H1 (cell line): ENCODE data around the gene NCK2. TPM values are rescaled to one million over a fixed set of nuclear protein-coding genes. Genes with fewer than 3 reads are reported as not detected.

Experiments
- EZH2 ChIP-seq: fragments of 200-600 bp; sonication (generic); IDR thresholded peaks from 2 replicates; pipeline ENCODE4 v1.7.1; 2012; ENCODE audit warnings: low read depth, mild to moderate bottlenecking, moderate library complexity, low read length, inconsistent platforms; ENCODE audit not compliant: severe bottlenecking
- FOSL1 ChIP-seq: IDR thresholded peaks from 2 replicates; pipeline ENCODE4 v1.6.1; 2011; ENCODE audit warnings: mild to moderate bottlenecking, low read depth, low read length, moderate library complexity; ENCODE audit not compliant: insufficient read depth
- GABPA ChIP-seq: IDR thresholded peaks from 2 replicates; pipeline ENCODE4 v1.6.1; 2011; ENCODE audit warnings: mild to moderate bottlenecking, low read length, moderate library complexity, borderline replicate concordance; ENCODE audit not compliant: insufficient read depth
- MAFK ChIP-seq: IDR thresholded peaks from 2 replicates; pipeline ENCODE4 v1.6.1; 2012; ENCODE audit warnings: low read depth, mild to moderate bottlenecking, improper control_type of control experiment, low read length
- SIRT6 ChIP-seq: IDR thresholded peaks from one replicate; pipeline ENCODE4 v1.7.1; 2012; ENCODE audit warnings: low read length, inconsistent platforms
- SIX5 ChIP-seq: IDR thresholded peaks from 2 replicates; pipeline ENCODE4 v1.6.1; 2011; ENCODE audit warnings: mild to moderate bottlenecking, low read depth, low read length
- TBP ChIP-seq: IDR thresholded peaks from 2 replicates; pipeline ENCODE4 v1.6.1; 2011; ENCODE audit warnings: low read depth, low read length, improper control_type of control experiment
- polyA plus RNA-seq, 7 experiments: library from polyadenylated mRNA; depleted of rRNA in 3 of 7; stranded (reverse) in 5 of 7; unstranded in 2 of 7; fragments of >200 nt in 5 of 7; fragments of 200-250 nt in 2 of 7; gene quantifications; 1 replicate in 5 of 7; 2 replicates in 1 of 7; 4 replicates in 1 of 7; pipeline versions ENCODE4 v1.2.1 to v1.2.3, GENCODE V29; 2011 to 2013; ENCODE audit warnings: missing spikeins in 2 of 7, mixed read lengths in 2 of 7
- total RNA-seq: library from RNA; stranded (reverse); fragmentation: NEBNext Ultra II Directional; extraction: Animal tissue kit (Norgen Biotek cat#: 25700); gene quantifications from 2 replicates; pipeline ENCODE4 v1.2.1, GENCODE V29; 2021
- TF ChIP-seq, protein P1 (sequence below): fragments of 300-600 bp; sonication (generic); IDR thresholded peaks from 2 replicates; pipeline ENCODE4 v1.7.1; 2012; ENCODE audit warnings: low read length, moderate library complexity, mild to moderate bottlenecking, inconsistent platforms; ENCODE audit not compliant: insufficient replicate concordance

NCK2 gene
- total and polyA plus RNA-seq, 2 of the 8 experiments (the other 6 are each of a cell fraction or from before 2014, with no cell fraction given): 30.3 to 65.7 TPM

DNA sequence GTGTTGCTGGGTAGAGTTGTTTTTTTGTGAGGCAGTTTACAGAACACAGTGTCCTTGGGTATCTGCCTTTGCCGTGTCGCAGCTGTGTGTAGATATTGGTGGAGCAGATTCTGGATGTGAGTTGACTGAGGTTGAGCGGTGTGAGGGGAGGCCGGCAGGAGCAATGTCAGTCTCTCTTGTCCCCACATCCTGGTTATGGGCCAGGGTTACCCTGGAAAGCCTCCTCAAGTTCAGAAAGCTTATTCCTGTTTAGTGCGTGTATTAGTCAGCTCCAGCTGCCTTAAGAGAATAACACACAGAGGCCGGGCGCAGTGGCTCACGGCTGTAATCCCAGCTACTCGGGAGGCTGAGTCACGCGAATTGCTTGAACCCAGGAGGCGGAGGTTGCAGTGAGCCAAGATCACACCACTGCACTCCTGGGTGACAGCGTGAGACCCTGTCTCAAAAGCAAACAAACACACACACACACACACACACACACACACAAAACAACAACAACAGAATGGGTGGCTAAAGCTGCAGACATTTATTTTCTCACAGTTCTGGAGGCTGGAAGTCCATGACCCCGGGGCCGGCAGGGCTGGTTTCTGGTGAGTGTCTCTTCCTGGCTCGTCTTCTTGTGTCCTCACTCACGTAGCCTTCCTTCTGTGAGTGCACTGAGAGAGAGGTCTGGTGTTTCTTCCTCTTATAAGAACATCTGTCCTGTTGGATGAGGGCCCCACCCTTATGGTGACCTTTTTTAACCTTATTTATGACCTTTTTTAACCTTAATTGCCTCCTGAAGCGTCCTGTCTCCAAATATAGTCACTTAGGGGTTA is 5.1 kb downstream of the NCK2 start (continued):
- TF ChIP-seq, protein P1, sequence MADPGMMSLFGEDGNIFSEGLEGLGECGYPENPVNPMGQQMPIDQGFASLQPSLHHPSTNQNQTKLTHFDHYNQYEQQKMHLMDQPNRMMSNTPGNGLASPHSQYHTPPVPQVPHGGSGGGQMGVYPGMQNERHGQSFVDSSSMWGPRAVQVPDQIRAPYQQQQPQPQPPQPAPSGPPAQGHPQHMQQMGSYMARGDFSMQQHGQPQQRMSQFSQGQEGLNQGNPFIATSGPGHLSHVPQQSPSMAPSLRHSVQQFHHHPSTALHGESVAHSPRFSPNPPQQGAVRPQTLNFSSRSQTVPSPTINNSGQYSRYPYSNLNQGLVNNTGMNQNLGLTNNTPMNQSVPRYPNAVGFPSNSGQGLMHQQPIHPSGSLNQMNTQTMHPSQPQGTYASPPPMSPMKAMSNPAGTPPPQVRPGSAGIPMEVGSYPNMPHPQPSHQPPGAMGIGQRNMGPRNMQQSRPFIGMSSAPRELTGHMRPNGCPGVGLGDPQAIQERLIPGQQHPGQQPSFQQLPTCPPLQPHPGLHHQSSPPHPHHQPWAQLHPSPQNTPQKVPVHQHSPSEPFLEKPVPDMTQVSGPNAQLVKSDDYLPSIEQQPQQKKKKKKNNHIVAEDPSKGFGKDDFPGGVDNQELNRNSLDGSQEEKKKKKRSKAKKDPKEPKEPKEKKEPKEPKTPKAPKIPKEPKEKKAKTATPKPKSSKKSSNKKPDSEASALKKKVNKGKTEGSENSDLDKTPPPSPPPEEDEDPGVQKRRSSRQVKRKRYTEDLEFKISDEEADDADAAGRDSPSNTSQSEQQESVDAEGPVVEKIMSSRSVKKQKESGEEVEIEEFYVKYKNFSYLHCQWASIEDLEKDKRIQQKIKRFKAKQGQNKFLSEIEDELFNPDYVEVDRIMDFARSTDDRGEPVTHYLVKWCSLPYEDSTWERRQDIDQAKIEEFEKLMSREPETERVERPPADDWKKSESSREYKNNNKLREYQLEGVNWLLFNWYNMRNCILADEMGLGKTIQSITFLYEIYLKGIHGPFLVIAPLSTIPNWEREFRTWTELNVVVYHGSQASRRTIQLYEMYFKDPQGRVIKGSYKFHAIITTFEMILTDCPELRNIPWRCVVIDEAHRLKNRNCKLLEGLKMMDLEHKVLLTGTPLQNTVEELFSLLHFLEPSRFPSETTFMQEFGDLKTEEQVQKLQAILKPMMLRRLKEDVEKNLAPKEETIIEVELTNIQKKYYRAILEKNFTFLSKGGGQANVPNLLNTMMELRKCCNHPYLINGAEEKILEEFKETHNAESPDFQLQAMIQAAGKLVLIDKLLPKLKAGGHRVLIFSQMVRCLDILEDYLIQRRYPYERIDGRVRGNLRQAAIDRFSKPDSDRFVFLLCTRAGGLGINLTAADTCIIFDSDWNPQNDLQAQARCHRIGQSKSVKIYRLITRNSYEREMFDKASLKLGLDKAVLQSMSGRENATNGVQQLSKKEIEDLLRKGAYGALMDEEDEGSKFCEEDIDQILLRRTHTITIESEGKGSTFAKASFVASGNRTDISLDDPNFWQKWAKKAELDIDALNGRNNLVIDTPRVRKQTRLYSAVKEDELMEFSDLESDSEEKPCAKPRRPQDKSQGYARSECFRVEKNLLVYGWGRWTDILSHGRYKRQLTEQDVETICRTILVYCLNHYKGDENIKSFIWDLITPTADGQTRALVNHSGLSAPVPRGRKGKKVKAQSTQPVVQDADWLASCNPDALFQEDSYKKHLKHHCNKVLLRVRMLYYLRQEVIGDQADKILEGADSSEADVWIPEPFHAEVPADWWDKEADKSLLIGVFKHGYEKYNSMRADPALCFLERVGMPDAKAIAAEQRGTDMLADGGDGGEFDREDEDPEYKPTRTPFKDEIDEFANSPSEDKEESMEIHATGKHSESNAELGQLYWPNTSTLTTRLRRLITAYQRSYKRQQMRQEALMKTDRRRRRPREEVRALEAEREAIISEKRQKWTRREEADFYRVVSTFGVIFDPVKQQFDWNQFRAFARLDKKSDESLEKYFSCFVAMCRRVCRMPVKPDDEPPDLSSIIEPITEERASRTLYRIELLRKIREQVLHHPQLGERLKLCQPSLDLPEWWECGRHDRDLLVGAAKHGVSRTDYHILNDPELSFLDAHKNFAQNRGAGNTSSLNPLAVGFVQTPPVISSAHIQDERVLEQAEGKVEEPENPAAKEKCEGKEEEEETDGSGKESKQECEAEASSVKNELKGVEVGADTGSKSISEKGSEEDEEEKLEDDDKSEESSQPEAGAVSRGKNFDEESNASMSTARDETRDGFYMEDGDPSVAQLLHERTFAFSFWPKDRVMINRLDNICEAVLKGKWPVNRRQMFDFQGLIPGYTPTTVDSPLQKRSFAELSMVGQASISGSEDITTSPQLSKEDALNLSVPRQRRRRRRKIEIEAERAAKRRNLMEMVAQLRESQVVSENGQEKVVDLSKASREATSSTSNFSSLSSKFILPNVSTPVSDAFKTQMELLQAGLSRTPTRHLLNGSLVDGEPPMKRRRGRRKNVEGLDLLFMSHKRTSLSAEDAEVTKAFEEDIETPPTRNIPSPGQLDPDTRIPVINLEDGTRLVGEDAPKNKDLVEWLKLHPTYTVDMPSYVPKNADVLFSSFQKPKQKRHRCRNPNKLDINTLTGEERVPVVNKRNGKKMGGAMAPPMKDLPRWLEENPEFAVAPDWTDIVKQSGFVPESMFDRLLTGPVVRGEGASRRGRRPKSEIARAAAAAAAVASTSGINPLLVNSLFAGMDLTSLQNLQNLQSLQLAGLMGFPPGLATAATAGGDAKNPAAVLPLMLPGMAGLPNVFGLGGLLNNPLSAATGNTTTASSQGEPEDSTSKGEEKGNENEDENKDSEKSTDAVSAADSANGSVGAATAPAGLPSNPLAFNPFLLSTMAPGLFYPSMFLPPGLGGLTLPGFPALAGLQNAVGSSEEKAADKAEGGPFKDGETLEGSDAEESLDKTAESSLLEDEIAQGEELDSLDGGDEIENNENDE: no peak
- TF ChIP-seq MAFK (no peak), SIX5 (no peak), EZH2 (no peak), FOSL1 (no peak), TBP (no peak), SIRT6 (no peak), GABPA (no peak)
- TF ChIP-seq, all 59 proteins: peak for 0
